Endothelial cell (in vitro differentiated cells): ENCODE measurements around the gene PTP4A1. TPM values are rescaled to one million over a fixed set of nuclear protein-coding genes. Genes with fewer than 3 reads are reported as not detected.
A peak's percentile ranks its signal among the peaks of the same experiment; 100 is the strongest.

Source experiments
- DNase-seq: peaks from one replicate; pipeline ENCODE4 v3.0.0; 2021; ENCODE audit warnings: low spot score
- H3K27ac Mint-ChIP-seq: one replicate; pipeline ENCODE4 v1.8.0; 2021; ENCODE audit warnings: mixed read lengths, inconsistent platforms; ENCODE audit not compliant: unreplicated experiment
- H3K27me3 Mint-ChIP-seq: one replicate; pipeline ENCODE4 v1.8.0; 2021; ENCODE audit warnings: mild to moderate bottlenecking, moderate library complexity, mixed read lengths, inconsistent platforms; ENCODE audit not compliant: unreplicated experiment
- H3K36me3 Mint-ChIP-seq: one replicate; pipeline ENCODE4 v1.8.0; 2021; ENCODE audit warnings: mild to moderate bottlenecking, low read depth, mixed read lengths, inconsistent platforms; ENCODE audit not compliant: unreplicated experiment
- H3K4me1 Mint-ChIP-seq: one replicate; pipeline ENCODE4 v1.8.0; 2021; ENCODE audit warnings: mild to moderate bottlenecking, mixed read lengths, inconsistent platforms; ENCODE audit not compliant: unreplicated experiment
- H3K4me3 Mint-ChIP-seq: one replicate; pipeline ENCODE4 v1.8.0; 2021; ENCODE audit warnings: mild to moderate bottlenecking, mixed read lengths, inconsistent platforms; ENCODE audit not compliant: unreplicated experiment
- H3K9me3 Mint-ChIP-seq: one replicate; pipeline ENCODE4 v1.8.0; 2021; ENCODE audit warnings: mixed read lengths, inconsistent platforms; ENCODE audit not compliant: unreplicated experiment
- CTCF ChIP-seq: fragments of 200-600 bp; sonication (generic); IDR thresholded peaks from one replicate; pipeline ENCODE4 v1.5.0; 2021; ENCODE audit warnings: antibody characterized with exemption; ENCODE audit not compliant: unreplicated experiment
- total RNA-seq: library from RNA; stranded (reverse); fragmentation: NEBNext Ultra II Directional; extraction: Animal tissue kit (Norgen Biotek cat#: 25700); gene quantifications from one replicate; pipeline ENCODE4 v1.2.1, GENCODE V29; 2021; ENCODE audit not compliant: unreplicated experiment

PTP4A1 gene
- total RNA-seq, 1 donor from 2014 or later = 58.6 TPM

GRCh38 chr6:63571361-63572043 lies 778 bp upstream of the PTP4A1 start:
- TF ChIP-seq CTCF = no peak
- H3K27ac Mint-ChIP-seq = peak overlapping the region; percentile 82
- H3K9me3 Mint-ChIP-seq = no peaks in the 10 kb centered on the region
- H3K36me3 Mint-ChIP-seq = peaks cover 10% of the 10 kb centered on the region
- peak overlapping the region; percentile 91 for H3K4me3 Mint-ChIP-seq
- DNase-seq = no peak
- peaks cover 15% of the 10 kb centered on the region for H3K4me1 Mint-ChIP-seq
- H3K27me3 Mint-ChIP-seq = peaks cover 18% of the 10 kb centered on the region

- Mint-ChIP-seq H3K36me3 (peaks cover 10% of the 10 kb centered on the region), H3K4me1 (peaks cover 15% of the 10 kb centered on the region), H3K27me3 (peaks cover 18% of the 10 kb centered on the region), H3K27ac (peak overlapping the region; percentile 57), H3K4me3 (peak overlapping the region; percentile 88), H3K9me3 (no peaks in the 10 kb centered on the region)
- DNase-seq = no peak
- TF ChIP-seq CTCF = no peak
Observed at GRCh38 chr6:63572747-63573075, 431 bp downstream of the PTP4A1 start.

GRCh38 chr6:63573076-63573898 lies 1.0 kb downstream of the PTP4A1 start:
- H3K4me1 Mint-ChIP-seq = peaks cover 15% of the 10 kb centered on the region
- no peak for TF ChIP-seq CTCF
- H3K9me3 Mint-ChIP-seq = no peaks in the 10 kb centered on the region
- H3K4me3 Mint-ChIP-seq = peak overlapping the region; percentile 98
- H3K27ac Mint-ChIP-seq = peak overlapping the region; percentile 98
- peaks cover 18% of the 10 kb centered on the region for H3K27me3 Mint-ChIP-seq
- peak; percentile 66 for DNase-seq
- H3K36me3 Mint-ChIP-seq = peaks cover 10% of the 10 kb centered on the region

GRCh38 chr6:63573899-63574553 lies 1.7 kb downstream of the PTP4A1 start:
- no peaks in the 10 kb centered on the region for H3K9me3 Mint-ChIP-seq
- peak overlapping the region; percentile 98 for H3K27ac Mint-ChIP-seq
- peak overlapping the region; percentile 98 for H3K4me3 Mint-ChIP-seq
- peaks cover 18% of the 10 kb centered on the region for H3K27me3 Mint-ChIP-seq
- TF ChIP-seq CTCF = peak; percentile 67
- DNase-seq = peak; percentile 42
- H3K36me3 Mint-ChIP-seq = peaks cover 10% of the 10 kb centered on the region
- H3K4me1 Mint-ChIP-seq = peaks cover 15% of the 10 kb centered on the region

GRCh38 chr6:63574554-63574900 lies 2.2 kb downstream of the PTP4A1 start:
- H3K4me1 Mint-ChIP-seq = peaks cover 15% of the 10 kb centered on the region
- peaks cover 18% of the 10 kb centered on the region for H3K27me3 Mint-ChIP-seq
- H3K36me3 Mint-ChIP-seq = peaks cover 10% of the 10 kb centered on the region
- no peaks in the 10 kb centered on the region for H3K9me3 Mint-ChIP-seq
- no peak for DNase-seq
- TF ChIP-seq CTCF = peak; percentile 36
- peak overlapping the region; percentile 98 for H3K4me3 Mint-ChIP-seq
- H3K27ac Mint-ChIP-seq = peak overlapping the region; percentile 98
